Measurements from ENCODE around the gene GRPR.

DNA sequence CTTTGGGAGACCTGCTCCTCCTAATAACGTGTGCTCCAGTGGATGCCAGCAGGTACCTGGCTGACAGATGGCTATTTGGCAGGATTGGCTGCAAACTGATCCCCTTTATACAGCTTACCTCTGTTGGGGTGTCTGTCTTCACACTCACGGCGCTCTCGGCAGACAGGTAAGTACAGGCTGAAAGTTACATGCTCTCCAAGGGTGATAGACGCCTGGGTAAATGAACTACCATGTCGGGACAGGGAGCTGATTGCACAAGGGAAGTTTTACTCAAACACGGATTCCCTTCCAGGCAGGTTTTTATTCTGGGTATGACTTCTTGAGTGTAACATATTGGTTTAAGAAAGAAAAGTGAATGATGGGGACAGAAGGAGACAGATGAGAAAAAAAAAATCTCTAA is 836 bp downstream of the GRPR start:
- TF ChIP-seq POLR2AphosphoS5 (IDR thresholded peaks at IDR 0.05) = no peak
- TF ChIP-seq, protein P1, sequence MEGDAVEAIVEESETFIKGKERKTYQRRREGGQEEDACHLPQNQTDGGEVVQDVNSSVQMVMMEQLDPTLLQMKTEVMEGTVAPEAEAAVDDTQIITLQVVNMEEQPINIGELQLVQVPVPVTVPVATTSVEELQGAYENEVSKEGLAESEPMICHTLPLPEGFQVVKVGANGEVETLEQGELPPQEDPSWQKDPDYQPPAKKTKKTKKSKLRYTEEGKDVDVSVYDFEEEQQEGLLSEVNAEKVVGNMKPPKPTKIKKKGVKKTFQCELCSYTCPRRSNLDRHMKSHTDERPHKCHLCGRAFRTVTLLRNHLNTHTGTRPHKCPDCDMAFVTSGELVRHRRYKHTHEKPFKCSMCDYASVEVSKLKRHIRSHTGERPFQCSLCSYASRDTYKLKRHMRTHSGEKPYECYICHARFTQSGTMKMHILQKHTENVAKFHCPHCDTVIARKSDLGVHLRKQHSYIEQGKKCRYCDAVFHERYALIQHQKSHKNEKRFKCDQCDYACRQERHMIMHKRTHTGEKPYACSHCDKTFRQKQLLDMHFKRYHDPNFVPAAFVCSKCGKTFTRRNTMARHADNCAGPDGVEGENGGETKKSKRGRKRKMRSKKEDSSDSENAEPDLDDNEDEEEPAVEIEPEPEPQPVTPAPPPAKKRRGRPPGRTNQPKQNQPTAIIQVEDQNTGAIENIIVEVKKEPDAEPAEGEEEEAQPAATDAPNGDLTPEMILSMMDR (IDR thresholded peaks at IDR 0.05) = no peak
